Neural cell (in vitro differentiated cells): Measurements from ENCODE around the gene MAST4. TPM values are rescaled to one million over a fixed set of nuclear protein-coding genes. Genes with fewer than 3 reads are reported as not detected.

Source experiments
- H2AFZ ChIP-seq: fragments of 200-600, 300-800 bp; sonication (generic), shearing (Covaris generic); 2 replicates; pipeline ENCODE4 v1.6.0; 2014; ENCODE audit warnings: low read depth, mild to moderate bottlenecking, antibody characterized with exemption, low read length, moderate library complexity
- H3F3A ChIP-seq: fragments of 200-600 bp; shearing (Covaris generic); 2 replicates; pipeline ENCODE4 v1.6.1; 2016; ENCODE audit warnings: mild to moderate bottlenecking, moderate library complexity, mixed read lengths, antibody characterized with exemption, low read length; ENCODE audit not compliant: insufficient read depth, poor library complexity, severe bottlenecking
- H3K27ac ChIP-seq: fragments of 200-600, 300-800 bp; sonication (generic), shearing (Covaris generic); 2 replicates; pipeline ENCODE4 v1.5.1; 2014; ENCODE audit warnings: mild to moderate bottlenecking, low read length, moderate library complexity
- H3K27me3 ChIP-seq: fragments of 300-800, 200-600 bp; sonication (generic), shearing (Covaris generic); 2 replicates; pipeline ENCODE4 v1.6.0; 2014; ENCODE audit warnings: mild to moderate bottlenecking, low read depth, low read length, moderate library complexity; ENCODE audit not compliant: insufficient read depth
- H3K36me3 ChIP-seq: fragments of 300-800, 200-600 bp; sonication (generic), shearing (Covaris generic); 2 replicates; pipeline ENCODE4 v1.5.1; 2014; ENCODE audit warnings: mild to moderate bottlenecking, antibody characterized with exemption, low read length, moderate library complexity; ENCODE audit not compliant: insufficient read depth
- H3K4me2 ChIP-seq: fragments of 300-800, 200-600 bp; sonication (generic), shearing (Covaris generic); 2 replicates; pipeline ENCODE4 v1.6.0; 2014; ENCODE audit warnings: mild to moderate bottlenecking, low read length
- H3K4me3 ChIP-seq: fragments of 300-800, 200-600 bp; sonication (generic), shearing (Covaris generic); 2 replicates; pipeline ENCODE4 v1.5.1; 2014; ENCODE audit warnings: mild to moderate bottlenecking, low read length, moderate library complexity
- H3K79me2 ChIP-seq: fragments of 200-600 bp; shearing (Covaris generic); replicated peaks from 2 replicates; pipeline ENCODE4 v1.6.0; 2014; ENCODE audit warnings: mild to moderate bottlenecking, low read length, moderate library complexity; ENCODE audit not compliant: insufficient read depth
- H3K9ac ChIP-seq: fragments of 300-800, 200-600 bp; sonication (generic), shearing (Covaris generic); 2 replicates; pipeline ENCODE4 v1.6.1; 2016; ENCODE audit warnings: mild to moderate bottlenecking, low read length, mixed read lengths
- H3K9me2 ChIP-seq: fragments of 200-600 bp; shearing (Covaris generic); 2 replicates; pipeline ENCODE4 v1.6.1; 2016; ENCODE audit warnings: mild to moderate bottlenecking, low read length, mixed read lengths; ENCODE audit not compliant: insufficient read depth
- H3K9me3 ChIP-seq: fragments of 200-600, 300-800 bp; sonication (generic), shearing (Covaris generic); 2 replicates; pipeline ENCODE4 v1.6.1; 2016; ENCODE audit warnings: mild to moderate bottlenecking, mixed run types, low read length, moderate library complexity, mixed read lengths
- H4K20me1 ChIP-seq: fragments of 200-600 bp; shearing (Covaris generic); 2 replicates; pipeline ENCODE4 v1.6.1; 2016; ENCODE audit warnings: mild to moderate bottlenecking, mixed run types; ENCODE audit not compliant: insufficient read depth
- CTCF ChIP-seq: fragments of 450-650 bp; IDR thresholded peaks from 2 replicates; pipeline ENCODE4 v1.5.1; 2014; ENCODE audit warnings: antibody characterized with exemption, mild to moderate bottlenecking, moderate library complexity; ENCODE audit not compliant: poor library complexity, severe bottlenecking
- EP300 ChIP-seq: fragments of 450-650 bp; conservative IDR thresholded peaks from 2 replicates; pipeline ENCODE4 v1.6.1; 2014; ENCODE audit warnings: antibody characterized with exemption, mild to moderate bottlenecking, moderate library complexity; ENCODE audit not compliant: poor library complexity, severe bottlenecking
- EZH2 ChIP-seq: fragments of 200-600, 300-800 bp; shearing (Covaris generic), sonication (generic); IDR thresholded peaks from 2 replicates; pipeline ENCODE4 v1.6.1; 2014; ENCODE audit warnings: antibody characterized with exemption, low read length, borderline replicate concordance, mild to moderate bottlenecking; ENCODE audit not compliant: insufficient read depth, poor library complexity, severe bottlenecking
- MXI1 ChIP-seq: fragments of 450-650 bp; conservative IDR thresholded peaks from 2 replicates; pipeline ENCODE4 v1.6.1; 2014; ENCODE audit warnings: antibody characterized with exemption, mild to moderate bottlenecking; ENCODE audit not compliant: poor library complexity, severe bottlenecking
- POLR2AphosphoS5 ChIP-seq: IDR thresholded peaks from 2 replicates; pipeline ENCODE4 v1.6.1; 2012
- RAD21 ChIP-seq: fragments of 450-650 bp; conservative IDR thresholded peaks from 2 replicates; pipeline ENCODE4 v1.6.1; 2014; ENCODE audit warnings: antibody characterized with exemption, mild to moderate bottlenecking, moderate library complexity
- REST ChIP-seq: IDR thresholded peaks from 2 replicates; pipeline ENCODE4 v1.6.1; 2012; ENCODE audit warnings: borderline replicate concordance
- SMC3 ChIP-seq: fragments of 450-650 bp; conservative IDR thresholded peaks from 2 replicates; pipeline ENCODE4 v1.6.1; 2014; ENCODE audit warnings: antibody characterized with exemption, mild to moderate bottlenecking, moderate library complexity; ENCODE audit not compliant: poor library complexity
- TAF1 ChIP-seq: IDR thresholded peaks from 2 replicates; pipeline ENCODE4 v1.6.1; 2012; ENCODE audit warnings: low read depth
- polyA plus RNA-seq: library from polyadenylated mRNA; depleted of rRNA; stranded (reverse); fragments of >200 nt; gene quantifications from 2 replicates; pipeline ENCODE4 v1.2.3, GENCODE V29; 2014

Gene MAST4
- polyA plus RNA-seq, 1 donor from 2014 or later, result 2.3 TPM

- no peaks in the 10 kb centered on the region for H3K9me2 ChIP-seq
- no peaks in the 10 kb centered on the region for H3K79me2 ChIP-seq
- H3F3A ChIP-seq, result no peaks in the 10 kb centered on the region
- no peaks in the 10 kb centered on the region for H3K36me3 ChIP-seq
- no peak for TF ChIP-seq EP300
- no peak overlapping the region for H3K4me3 ChIP-seq
- no peaks in the 10 kb centered on the region for H3K27me3 ChIP-seq
- H2AFZ ChIP-seq, result no peak overlapping the region
- no peak overlapping the region for H3K9ac ChIP-seq
- no peaks in the 10 kb centered on the region for H4K20me1 ChIP-seq
- H3K27ac ChIP-seq, result no peak overlapping the region
- H3K4me2 ChIP-seq, result no peak overlapping the region
- no peaks in the 10 kb centered on the region for H3K9me3 ChIP-seq
These were observed 594.2 kb downstream of the MAST4 start for GRCh38 chr5:67190410-67190809.

- no peak overlapping the region for H3K27ac ChIP-seq
- H3K9me2 ChIP-seq, result no peaks in the 10 kb centered on the region
- no peaks in the 10 kb centered on the region for H3K79me2 ChIP-seq
- H4K20me1 ChIP-seq, result no peaks in the 10 kb centered on the region
- no peak overlapping the region for H3K9ac ChIP-seq
- no peaks in the 10 kb centered on the region for H3K27me3 ChIP-seq
- H2AFZ ChIP-seq, result no peak overlapping the region
- no peak overlapping the region for H3K4me3 ChIP-seq
- no peaks in the 10 kb centered on the region for H3K36me3 ChIP-seq
- no peaks in the 10 kb centered on the region for H3K9me3 ChIP-seq
- no peak for TF ChIP-seq CTCF
- TF ChIP-seq RAD21, result no peak
- TF ChIP-seq POLR2AphosphoS5, result no peak
- no peak for TF ChIP-seq TAF1
- no peak for TF ChIP-seq SMC3
- no peak for TF ChIP-seq EP300
- no peak for TF ChIP-seq MXI1
- no peak for TF ChIP-seq REST
- no peak for TF ChIP-seq EZH2
- H3F3A ChIP-seq, result no peaks in the 10 kb centered on the region
- H3K4me2 ChIP-seq, result no peak overlapping the region
These were observed 594.7 kb downstream of the MAST4 start for GRCh38 chr5:67190861-67191260.
